HG02970 (cell line): ENCODE measurements around the gene FSIP1.

Experiments
- ATAC-seq: cut with Tn5 transposase; IDR thresholded peaks from one replicate; pipeline ENCODE4 v1.9.1; 2021; ENCODE audit warnings: mild to moderate bottlenecking, moderate library complexity, moderate number of reproducible peaks; ENCODE audit not compliant: unreplicated experiment, low FRiP score

FSIP1 gene

GRCh38 chr15:39586387-39587095 is 196.1 kb downstream of the FSIP1 start:
- ATAC-seq = no peak

GRCh38 chr15:39585871-39586301 is 196.8 kb downstream of the FSIP1 start:
- no peak for ATAC-seq

- no peak for ATAC-seq
Measured at GRCh38 chr15:39585389-39585841, 197.2 kb downstream of the FSIP1 start.

GRCh38 chr15:39584662-39585388 is 197.8 kb downstream of the FSIP1 start:
- ATAC-seq = no peak

GRCh38 chr15:39584266-39584659 is 198.4 kb downstream of the FSIP1 start:
- no peak for ATAC-seq

GRCh38 chr15:39583596-39584265 is 198.9 kb downstream of the FSIP1 start:
- ATAC-seq = no peak

GRCh38 chr15:39582977-39583595 is 199.6 kb downstream of the FSIP1 start:
- no peak for ATAC-seq

- ATAC-seq = no peak
Measured at GRCh38 chr15:39582286-39582976, 200.2 kb downstream of the FSIP1 start.

GRCh38 chr15:39581793-39582285 is 200.8 kb downstream of the FSIP1 start:
- ATAC-seq = no peak

- no peak for ATAC-seq
Measured at GRCh38 chr15:39581242-39581792, 201.3 kb downstream of the FSIP1 start.

- peak; percentile 9 for ATAC-seq
Measured at GRCh38 chr15:39580485-39581241, 202.0 kb downstream of the FSIP1 start, which contains the start of gene THBS1. THBS1 (plus strand) TSS chr15:39581079; CDS start chr15:39581858, 779 bp downstream.

GRCh38 chr15:39580117-39580484 is 202.5 kb downstream of the FSIP1 start:
- peak; percentile 80 for ATAC-seq

GRCh38 chr15:39579487-39580116 is 203.0 kb downstream of the FSIP1 start:
- ATAC-seq = no peak

GRCh38 chr15:39578851-39579486 is 203.7 kb downstream of the FSIP1 start:
- no peak for ATAC-seq

GRCh38 chr15:39575180-39575579 is 207.5 kb downstream of the FSIP1 start:
- no peak for ATAC-seq

GRCh38 chr15:39574427-39574826 is 208.2 kb downstream of the FSIP1 start:
- no peak for ATAC-seq

GRCh38 chr15:39573844-39574243 is 208.8 kb downstream of the FSIP1 start:
- no peak for ATAC-seq

GRCh38 chr15:39573287-39573686 is 209.4 kb downstream of the FSIP1 start:
- ATAC-seq = no peak
